Right renal pelvis (tissue), 4 donors: ENCODE results near the gene RNF125. TPM values are rescaled to one million over a fixed set of nuclear protein-coding genes. Genes with fewer than 3 reads are reported as not detected.
A peak's percentile ranks its signal among the peaks of the same experiment; 100 is the strongest.
"Not testable (repeated sequence)": the region's sequence is repeated elsewhere in the genome, so short reads cannot be mapped to it uniquely, and the experiment has no call there.

Experiments
- DNase-seq, 4 donors: peaks; one replicate each; pipeline ENCODE4 v3.0.0-alpha.2; 2013; ENCODE audit warnings: low read depth in 4 of 4, low spot score in 3 of 4, missing footprints in 1 of 4
- polyA plus RNA-seq, 4 donors: library from polyadenylated mRNA; unstranded; fragments of 120-200 nt; gene quantifications; one replicate each; pipeline ENCODE4 v1.2.1, GENCODE V29; 2013; ENCODE audit not compliant: insufficient read length in 4 of 4

Gene RNF125
- polyA plus RNA-seq, 4 donors: 2.2 to 3.8 (median 2.7) TPM

GRCh38 chr18:32083781-32084180 lies 65.2 kb downstream of the RNF125 start:
- no peak for DNase-seq

DNA sequence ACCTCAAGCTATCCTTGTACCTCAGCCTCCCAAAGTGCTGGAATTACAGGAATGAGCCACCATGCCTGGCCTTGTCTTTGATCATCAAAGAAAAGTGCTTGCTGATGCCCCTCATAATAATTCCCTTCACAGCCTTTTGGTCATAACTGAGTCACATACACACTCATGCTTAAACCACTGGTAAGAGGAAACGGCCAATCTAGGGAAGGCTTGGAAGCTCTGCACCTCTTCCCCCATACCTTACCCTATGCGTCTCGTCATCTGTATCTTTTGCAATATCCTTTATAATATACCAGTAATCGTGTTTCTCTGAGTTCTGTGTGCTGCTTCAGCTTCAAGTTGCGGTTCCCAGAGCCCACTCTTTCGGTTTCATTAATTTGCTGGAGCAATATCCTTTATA lies 68.3 kb downstream of the RNF125 start:
- no peak for DNase-seq

- DNase-seq: not testable (repeated sequence)
Observed at GRCh38 chr18:32090831-32091230, 72.2 kb downstream of the RNF125 start.

DNA sequence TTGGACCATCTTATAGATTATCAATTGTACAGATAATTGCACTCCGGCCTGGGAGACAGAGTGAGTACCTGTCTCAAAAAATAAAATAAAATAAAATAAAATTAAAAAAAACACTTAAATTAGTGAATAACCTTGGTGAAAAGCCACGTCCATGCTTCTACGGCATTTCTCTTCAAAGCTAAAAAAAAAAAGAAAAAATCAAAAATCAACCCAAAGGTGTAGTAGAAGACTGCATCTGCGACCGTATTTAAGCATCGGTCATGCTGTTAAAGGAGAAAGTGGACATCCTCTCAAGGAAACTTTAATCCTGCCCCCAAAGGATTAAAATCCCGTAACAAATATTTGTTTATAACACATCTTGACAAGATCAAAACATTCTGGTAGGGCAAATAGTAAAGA lies 72.7 kb downstream of the RNF125 start:
- DNase-seq: no peak

GRCh38 chr18:32091724-32092421 lies 73.2 kb downstream of the RNF125 start, which contains the start of gene RNF138:
RNF138 (plus strand) TSS chr18:32091874; CDS start chr18:32092777, 903 bp downstream.
- peak; percentile 68 to 78 (median 74) for DNase-seq

DNA sequence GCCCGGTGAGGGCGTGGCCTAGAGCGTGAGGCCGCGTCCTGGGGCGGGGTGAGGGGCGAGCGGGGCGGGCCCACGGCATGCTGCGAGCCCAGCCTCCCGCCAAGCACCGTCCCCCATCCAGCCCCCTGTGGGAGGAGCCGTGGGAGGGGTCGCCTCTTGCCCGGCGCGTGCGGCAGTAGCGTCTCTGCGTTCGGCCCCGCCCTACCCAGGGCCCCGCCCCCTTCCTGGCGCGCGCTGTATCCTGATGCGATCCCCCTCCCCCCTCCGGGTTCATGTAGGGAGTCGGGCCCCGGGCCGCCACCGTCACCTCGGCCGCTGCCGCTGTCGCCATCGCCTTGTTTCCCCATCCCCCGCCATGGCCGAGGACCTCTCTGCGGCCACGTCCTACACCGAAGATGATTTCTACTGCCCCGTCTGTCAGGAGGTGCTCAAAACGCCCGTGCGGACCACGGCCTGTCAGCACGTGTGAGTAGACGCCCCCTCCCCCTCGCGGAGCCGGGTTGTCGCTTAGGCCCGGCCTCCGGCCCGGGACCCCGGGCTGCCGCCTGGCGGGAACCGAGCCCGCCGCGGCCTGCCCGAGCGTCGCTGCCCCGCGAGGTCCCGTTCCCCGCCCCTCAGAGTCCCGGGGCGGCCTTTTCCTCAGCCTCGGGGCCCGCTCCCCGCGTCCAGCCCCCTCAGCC lies 73.9 kb downstream of the RNF125 start:
- DNase-seq: peak; percentile 94 to 96 (median 95)

DNA sequence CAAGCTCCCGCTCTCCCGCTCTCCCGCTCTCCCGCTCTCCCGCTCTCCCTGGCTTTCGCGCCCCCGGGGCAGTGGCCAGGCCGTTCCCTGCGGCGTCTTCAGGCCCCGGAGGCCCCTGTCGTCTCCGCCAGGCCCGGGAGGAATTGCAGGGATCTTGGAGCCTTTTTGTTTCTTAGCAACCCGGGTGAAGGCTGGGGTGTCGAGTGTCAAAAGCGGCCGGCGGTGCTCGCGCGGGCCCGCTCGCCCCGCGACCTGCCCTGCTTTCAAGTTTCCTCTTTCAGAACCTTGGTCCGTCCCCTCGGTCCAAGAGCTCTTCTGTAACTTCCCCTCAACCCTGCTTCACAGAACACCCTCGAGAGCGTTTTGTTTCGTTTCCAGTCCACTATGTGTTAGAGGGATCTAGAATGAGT lies 74.5 kb downstream of the RNF125 start:
- DNase-seq: peak in 3 of 4 donors; percentile 42 to 53 (median 50)

GRCh38 chr18:32093523-32093922 lies 74.9 kb downstream of the RNF125 start:
- no peak for DNase-seq

- DNase-seq: no peak
Observed at GRCh38 chr18:32095192-32095899, 76.7 kb downstream of the RNF125 start.

DNA sequence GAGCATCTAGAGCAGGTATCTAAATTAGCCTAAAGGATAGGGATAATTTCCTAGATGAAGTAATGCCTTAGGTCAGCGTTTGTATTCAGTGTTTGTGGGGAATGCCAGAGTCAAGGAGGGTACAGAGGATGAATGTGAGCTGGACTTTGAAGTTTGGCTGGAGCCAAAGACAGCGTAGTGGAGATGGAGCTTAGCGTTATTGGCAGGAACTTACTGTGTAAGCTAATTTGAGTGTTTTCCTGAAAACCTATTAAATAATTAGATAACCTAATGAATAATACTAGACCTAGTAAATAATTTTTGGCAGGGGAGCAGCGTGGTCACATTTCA lies 77.2 kb downstream of the RNF125 start:
- no peak for DNase-seq

DNA sequence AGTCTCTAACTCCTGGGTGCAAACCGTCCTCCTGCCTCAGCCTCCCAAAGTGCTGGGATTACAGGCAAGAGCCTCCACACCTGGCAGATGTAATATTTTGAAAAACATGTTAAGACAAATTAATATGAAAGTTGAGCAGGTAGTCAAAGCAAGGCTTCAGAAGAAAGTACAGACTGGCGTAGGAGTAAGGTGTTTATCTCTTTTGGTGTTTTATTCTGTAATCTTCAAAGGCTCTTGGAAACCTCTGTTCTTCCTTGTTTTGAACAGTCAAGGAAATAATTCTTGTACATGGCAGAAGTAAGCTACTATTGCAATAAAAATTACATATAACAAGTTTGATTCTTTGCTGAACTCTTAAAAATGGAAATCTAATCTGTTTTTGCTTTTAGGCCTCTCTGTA lies 78.3 kb downstream of the RNF125 start:
- no peak for DNase-seq

DNA sequence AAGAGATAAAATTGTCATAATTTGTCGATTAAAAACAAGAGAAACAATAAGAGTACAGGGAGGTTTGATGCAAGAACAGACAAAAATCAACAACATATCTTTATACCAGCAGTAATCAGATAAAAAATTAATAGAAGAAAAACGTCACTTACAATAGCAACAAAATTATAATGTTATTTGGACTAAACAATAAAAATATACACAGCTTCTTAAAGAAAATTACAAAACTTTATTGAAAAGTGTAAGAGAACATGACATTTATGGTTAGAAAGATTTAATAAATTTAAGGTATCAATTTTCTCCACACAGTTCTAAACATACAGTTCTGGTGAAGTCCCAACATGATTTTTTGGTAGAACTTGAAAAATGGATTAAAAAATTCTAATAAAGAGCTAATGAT lies 85.9 kb downstream of the RNF125 start:
- no peak for DNase-seq

DNA sequence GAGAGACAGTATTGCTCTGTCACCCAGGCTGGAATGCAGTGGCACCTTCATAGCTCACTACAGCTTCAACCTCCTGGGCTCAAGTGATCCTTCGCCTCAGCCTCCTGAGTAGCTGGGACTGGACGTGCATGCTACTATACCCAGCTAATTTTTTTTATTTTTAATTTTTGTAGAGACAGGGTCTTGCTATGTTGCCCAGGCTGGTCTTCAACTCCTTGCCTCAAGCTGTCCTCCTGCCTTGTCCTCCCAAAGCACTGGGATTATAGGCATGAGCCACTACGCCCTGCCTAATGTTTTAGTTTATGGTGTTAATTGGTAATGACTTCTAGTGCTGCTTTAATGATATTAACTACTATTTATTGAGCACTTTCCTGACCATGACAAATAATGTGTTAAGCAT lies 91.4 kb downstream of the RNF125 start:
- no peak for DNase-seq

GRCh38 chr18:32111706-32112105 lies 93.1 kb downstream of the RNF125 start:
- DNase-seq: no peak

- DNase-seq: no peak
Observed at GRCh38 chr18:32112826-32113225, 94.2 kb downstream of the RNF125 start.

GRCh38 chr18:32114293-32114942 lies 95.8 kb downstream of the RNF125 start:
- no peak for DNase-seq

DNA sequence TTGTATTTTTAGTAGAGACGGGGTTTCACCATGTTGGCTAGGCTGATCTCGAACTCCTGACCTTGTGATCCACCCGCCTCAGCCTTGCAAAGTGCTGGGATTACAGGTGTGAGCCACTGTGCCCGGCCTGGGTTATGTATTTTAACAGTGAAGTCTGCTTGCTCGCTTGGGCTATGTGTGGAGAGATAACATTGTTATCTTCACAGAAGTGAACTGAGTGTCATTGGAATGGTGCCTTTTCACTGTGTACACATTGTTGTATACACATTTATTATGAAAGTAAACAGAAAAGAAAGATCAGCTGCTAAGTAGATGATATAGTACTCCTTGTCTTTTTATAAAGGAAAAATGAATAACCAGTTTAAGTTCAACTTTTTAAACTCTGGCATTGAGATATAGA lies 103.4 kb downstream of the RNF125 start:
- no peak for DNase-seq
